Measurements from ENCODE around the gene GALNT17. TPM values are rescaled to one million over a fixed set of nuclear protein-coding genes. Genes with fewer than 3 reads are reported as not detected.

Gene GALNT17
- total RNA-seq, 5 donors from 2014 or later (not counting 1 experiment from before 2014, with no cell fraction given) = 0.09 to 0.20 TPM; not detected in 3

DNA sequence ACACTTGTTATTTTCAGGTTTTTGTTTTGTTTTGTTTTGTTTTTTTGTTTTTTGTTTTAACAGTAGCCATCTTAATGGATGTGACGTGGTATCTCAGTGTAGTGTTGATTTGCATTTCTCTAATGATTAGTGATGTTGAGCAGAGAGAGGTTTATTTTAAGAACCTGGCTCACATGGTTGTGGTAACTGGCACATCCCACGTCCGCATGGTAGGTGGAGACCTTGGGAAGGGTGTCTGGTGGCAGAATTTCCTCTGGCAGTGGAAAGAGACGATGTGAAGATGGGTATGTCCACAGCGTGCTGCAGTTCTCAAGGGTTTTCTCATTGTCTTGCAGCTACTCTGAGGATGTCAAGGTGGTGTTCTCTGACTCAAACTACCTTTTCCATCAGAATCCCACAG lies 252.2 kb downstream of the GALNT17 start:
- H3K4me1 Mint-ChIP-seq = no peaks in the 10 kb centered on the region
- ATAC-seq (replicated peaks in 1 of 4) = no peak
- H3K4me3 ChIP-seq (ENCODE audit: control insufficient read depth in 1 of 2, extremely low read depth in 1 of 2, low read length in 1 of 2) = no peak overlapping the region
- no peak overlapping the region for H3K4me3 Mint-ChIP-seq
- ChIA-PET CTCF (no interaction called here), POLR2A (no interaction called here)
- H3K4me1 ChIP-seq (ENCODE audit: control insufficient read depth in 1 of 2, extremely low read depth in 1 of 2, insufficient read depth in 2 of 2, low read length in 2 of 2) = no peaks in the 10 kb centered on the region
- peaks cover 11 to 27% (median 18%) of the 10 kb centered on the region in 3 donors for H3K9me3 Mint-ChIP-seq
- no peaks in the 10 kb centered on the region for H3K36me3 Mint-ChIP-seq
- H3K36me3 ChIP-seq (ENCODE audit: control insufficient read depth in 2 of 2, extremely low read depth in 1 of 2, insufficient read depth in 1 of 2, low read length in 1 of 2) = no peaks in the 10 kb centered on the region
- no peaks in the 10 kb centered on the region for H3K9me3 ChIP-seq
- no peaks in the 10 kb centered on the region for H3K27me3 ChIP-seq (replicated peaks in 1 of 2; ENCODE audit: control insufficient read depth in 2 of 2, extremely low read depth in 1 of 2, insufficient read depth in 2 of 2, low read length in 1 of 2)
- DNase-seq = no peak
- H3K27me3 Mint-ChIP-seq = no peaks in the 10 kb centered on the region
- H3K27ac ChIP-seq (ENCODE audit: low read length) = no peak overlapping the region
- WGBS (ENCODE audit: insufficient coverage) = 89% methylated on average over 4 of the region's 5 CpGs
- no peak overlapping the region for H3K27ac Mint-ChIP-seq

DNA sequence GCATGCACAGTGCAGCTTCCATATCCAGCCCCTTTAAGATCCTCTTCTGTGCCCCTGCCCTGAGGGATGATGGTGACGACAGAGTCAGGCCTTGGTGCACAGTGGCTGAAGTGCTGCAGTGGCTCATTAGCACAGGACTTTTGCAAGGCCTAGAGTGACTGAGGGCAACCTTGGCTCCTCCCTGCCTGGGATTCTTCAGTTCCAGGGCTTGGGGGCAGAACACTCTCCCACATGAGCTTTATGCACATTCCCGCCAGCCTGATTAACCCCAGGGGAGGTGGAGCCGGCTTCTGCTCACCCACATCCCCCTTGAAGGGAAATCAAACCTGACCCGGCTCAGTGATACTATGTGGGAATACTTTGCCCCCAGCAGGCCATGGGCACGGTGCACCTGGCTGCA lies 253.4 kb downstream of the GALNT17 start:
- Mint-ChIP-seq H3K4me1 (no peaks in the 10 kb centered on the region), H3K9me3 (peaks cover 9 to 17% (median 12%) of the 10 kb centered on the region in 3 donors), H3K36me3 (no peaks in the 10 kb centered on the region), H3K27me3 (no peaks in the 10 kb centered on the region), H3K27ac (no peak overlapping the region), H3K4me3 (no peak overlapping the region)
- ATAC-seq (replicated peaks in 1 of 4) (no peak), DNase-seq (no peak)
- Histone ChIP-seq H3K36me3 (ENCODE audit: control insufficient read depth in 2 of 2, extremely low read depth in 1 of 2, insufficient read depth in 1 of 2, low read length in 1 of 2) (no peaks in the 10 kb centered on the region), H3K27me3 (replicated peaks in 1 of 2; ENCODE audit: control insufficient read depth in 2 of 2, extremely low read depth in 1 of 2, insufficient read depth in 2 of 2, low read length in 1 of 2) (no peaks in the 10 kb centered on the region), H3K4me3 (ENCODE audit: control insufficient read depth in 1 of 2, extremely low read depth in 1 of 2, low read length in 1 of 2) (no peak overlapping the region), H3K4me1 (ENCODE audit: control insufficient read depth in 1 of 2, extremely low read depth in 1 of 2, insufficient read depth in 2 of 2, low read length in 2 of 2) (no peaks in the 10 kb centered on the region), H3K9me3 (no peaks in the 10 kb centered on the region), H3K27ac (ENCODE audit: low read length) (no peak overlapping the region)
- ChIA-PET CTCF (interaction anchor here in 1 of 2 donors (0.8 kb wide), 1 partner anchor 30 kb away, joined by 4 read pairs; no protein-coding TSS in a partner anchor), POLR2A (no interaction called here)
- 69% methylated on average over 4 of the region's 5 CpGs for WGBS (ENCODE audit: insufficient coverage)

DNA sequence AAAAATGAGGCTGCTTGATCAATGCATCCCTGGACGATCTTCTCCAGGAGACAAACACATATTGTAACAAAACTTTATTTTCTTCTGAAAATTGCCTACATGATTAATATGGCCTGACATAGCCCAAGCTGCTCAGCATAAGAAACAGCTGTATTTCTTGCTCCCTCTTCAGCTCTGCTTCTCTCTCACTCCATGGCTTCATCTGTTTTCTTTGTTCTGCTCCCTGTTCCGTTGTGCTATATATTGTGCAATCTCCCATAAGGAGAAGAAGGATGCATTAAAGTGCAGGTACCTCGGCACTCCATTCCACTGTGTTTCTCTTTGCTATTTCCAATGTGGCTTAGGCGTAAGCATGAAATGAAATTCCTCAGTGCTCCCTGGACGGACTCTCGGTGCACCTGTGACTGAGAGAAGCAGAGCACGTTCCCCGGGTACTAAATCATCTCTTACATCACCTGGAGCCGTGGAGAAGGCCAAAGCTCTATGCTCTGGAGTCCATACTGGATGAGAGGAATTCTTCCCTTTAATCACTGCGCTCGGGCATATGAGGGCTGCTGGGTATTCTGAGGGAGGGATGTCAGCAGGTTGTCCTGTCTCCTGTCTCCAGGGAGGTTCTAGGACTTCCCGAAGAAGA lies 254.3 kb downstream of the GALNT17 start:
- DNase-seq (no peak), ATAC-seq (replicated peaks in 1 of 4) (no peak)
- CTCF ChIA-PET = no interaction called here
- Histone ChIP-seq H3K36me3 (ENCODE audit: control insufficient read depth in 2 of 2, extremely low read depth in 1 of 2, insufficient read depth in 1 of 2, low read length in 1 of 2) (no peaks in the 10 kb centered on the region), H3K4me1 (ENCODE audit: control insufficient read depth in 1 of 2, extremely low read depth in 1 of 2, insufficient read depth in 2 of 2, low read length in 2 of 2) (no peaks in the 10 kb centered on the region), H3K27me3 (replicated peaks in 1 of 2; ENCODE audit: control insufficient read depth in 2 of 2, extremely low read depth in 1 of 2, insufficient read depth in 2 of 2, low read length in 1 of 2) (no peaks in the 10 kb centered on the region), H3K4me3 (ENCODE audit: control insufficient read depth in 1 of 2, extremely low read depth in 1 of 2, low read length in 1 of 2) (no peak overlapping the region), H3K27ac (ENCODE audit: low read length) (no peak overlapping the region), H3K9me3 (no peaks in the 10 kb centered on the region)
- Mint-ChIP-seq H3K4me3 (no peak overlapping the region), H3K9me3 (peaks cover 11 to 20% (median 13%) of the 10 kb centered on the region in 3 donors), H3K36me3 (no peaks in the 10 kb centered on the region), H3K27ac (no peak overlapping the region), H3K4me1 (no peaks in the 10 kb centered on the region), H3K27me3 (no peaks in the 10 kb centered on the region)
- 80% methylated on average over 3 of the region's 12 CpGs for WGBS (ENCODE audit: insufficient coverage)
- POLR2A ChIA-PET = no interaction called here

DNA sequence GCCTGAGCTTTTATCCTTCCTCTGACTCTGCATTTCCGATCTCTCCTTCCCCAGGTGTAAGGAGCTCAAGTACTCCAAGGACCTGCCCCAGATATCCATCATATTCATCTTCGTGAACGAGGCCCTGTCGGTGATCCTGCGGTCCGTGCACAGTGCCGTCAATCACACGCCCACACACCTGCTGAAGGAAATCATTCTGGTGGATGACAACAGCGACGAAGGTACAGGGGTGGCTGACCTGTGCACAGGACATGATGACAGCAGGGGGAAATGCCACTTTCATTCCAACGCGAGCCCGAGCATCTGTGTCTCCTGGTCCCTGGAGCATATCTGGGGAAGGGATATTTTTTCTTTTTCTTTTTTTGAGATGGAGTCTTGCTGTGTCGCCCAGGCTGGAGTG lies 256.2 kb downstream of the GALNT17 start:
- no peaks in the 10 kb centered on the region for H3K27me3 ChIP-seq (replicated peaks in 1 of 2; ENCODE audit: control insufficient read depth in 2 of 2, extremely low read depth in 1 of 2, insufficient read depth in 2 of 2, low read length in 1 of 2)
- H3K9me3 ChIP-seq = no peaks in the 10 kb centered on the region
- no peak overlapping the region for H3K4me3 ChIP-seq (ENCODE audit: control insufficient read depth in 1 of 2, extremely low read depth in 1 of 2, low read length in 1 of 2)
- Mint-ChIP-seq H3K4me1 (no peaks in the 10 kb centered on the region), H3K36me3 (no peaks in the 10 kb centered on the region), H3K27ac (no peak overlapping the region), H3K4me3 (no peak overlapping the region), H3K9me3 (peaks cover 13 to 20% (median 13%) of the 10 kb centered on the region in 3 donors), H3K27me3 (no peaks in the 10 kb centered on the region)
- WGBS (ENCODE audit: insufficient coverage) = 87% methylated on average over 12 of the region's 14 CpGs
- no peaks in the 10 kb centered on the region for H3K4me1 ChIP-seq (ENCODE audit: control insufficient read depth in 1 of 2, extremely low read depth in 1 of 2, insufficient read depth in 2 of 2, low read length in 2 of 2)
- POLR2A ChIA-PET = no interaction called here
- no peaks in the 10 kb centered on the region for H3K36me3 ChIP-seq (ENCODE audit: control insufficient read depth in 2 of 2, extremely low read depth in 1 of 2, insufficient read depth in 1 of 2, low read length in 1 of 2)
- DNase-seq = no peak
- ATAC-seq (replicated peaks in 1 of 4) = no peak
- CTCF ChIA-PET = no interaction called here
- no peak overlapping the region for H3K27ac ChIP-seq (ENCODE audit: low read length)

DNA sequence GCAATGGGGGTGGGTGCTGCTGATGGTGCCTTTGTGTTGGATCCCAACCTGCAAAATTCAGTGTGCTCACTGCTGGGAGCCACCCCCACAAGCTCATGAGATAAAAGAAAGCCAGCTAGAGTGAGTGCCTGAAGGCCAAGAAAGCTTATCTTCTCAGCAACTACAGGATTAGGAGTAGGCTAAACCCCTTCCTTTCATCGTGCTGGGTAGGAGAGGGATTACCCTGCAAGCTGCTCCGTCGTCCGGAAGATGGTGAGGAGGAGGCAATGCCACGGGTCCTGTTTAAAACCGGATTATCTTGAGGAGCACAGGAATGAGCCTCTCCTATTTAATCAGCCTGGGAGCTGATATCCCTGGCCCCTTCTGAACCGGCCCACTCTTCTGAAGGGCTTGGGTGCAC lies 258.0 kb downstream of the GALNT17 start:
- ChIA-PET POLR2A (no interaction called here), CTCF (no interaction called here)
- Histone ChIP-seq H3K4me3 (ENCODE audit: control insufficient read depth in 1 of 2, extremely low read depth in 1 of 2, low read length in 1 of 2) (no peak overlapping the region), H3K9me3 (no peaks in the 10 kb centered on the region), H3K27me3 (replicated peaks in 1 of 2; ENCODE audit: control insufficient read depth in 2 of 2, extremely low read depth in 1 of 2, insufficient read depth in 2 of 2, low read length in 1 of 2) (no peaks in the 10 kb centered on the region), H3K36me3 (ENCODE audit: control insufficient read depth in 2 of 2, extremely low read depth in 1 of 2, insufficient read depth in 1 of 2, low read length in 1 of 2) (no peaks in the 10 kb centered on the region), H3K4me1 (ENCODE audit: control insufficient read depth in 1 of 2, extremely low read depth in 1 of 2, insufficient read depth in 2 of 2, low read length in 2 of 2) (no peaks in the 10 kb centered on the region), H3K27ac (ENCODE audit: low read length) (no peak overlapping the region)
- Mint-ChIP-seq H3K36me3 (no peaks in the 10 kb centered on the region), H3K27me3 (no peaks in the 10 kb centered on the region), H3K27ac (no peak overlapping the region), H3K4me3 (no peak overlapping the region), H3K4me1 (no peaks in the 10 kb centered on the region), H3K9me3 (peaks cover 8 to 18% (median 13%) of the 10 kb centered on the region in 3 donors)
- WGBS (ENCODE audit: insufficient coverage) = 91% methylated on average over 4 of the region's 7 CpGs
- DNase-seq (no peak), ATAC-seq (replicated peaks in 1 of 4) (no peak)

DNA sequence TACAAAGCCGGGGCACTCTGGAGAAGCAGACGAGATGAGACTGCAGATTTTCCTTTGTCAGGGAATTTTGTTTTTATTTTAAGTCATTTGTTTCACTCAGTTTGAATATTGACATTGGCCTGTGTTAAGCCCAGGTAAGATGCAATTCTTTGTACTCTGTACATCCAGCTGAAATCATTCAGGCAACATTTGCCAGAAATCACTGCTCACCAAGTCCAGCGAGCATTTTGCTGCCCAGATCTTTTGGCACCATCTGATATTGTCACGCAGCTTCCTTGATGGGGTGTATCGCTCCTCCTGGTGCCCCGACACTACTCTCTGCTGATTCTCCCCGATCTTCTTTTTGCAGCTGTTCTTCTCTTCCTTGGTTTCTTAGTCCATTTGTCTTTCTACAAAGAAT lies 261.7 kb downstream of the GALNT17 start:
- CTCF ChIA-PET = no interaction called here
- H3K36me3 ChIP-seq (ENCODE audit: control insufficient read depth in 2 of 2, extremely low read depth in 1 of 2, insufficient read depth in 1 of 2, low read length in 1 of 2) = no peaks in the 10 kb centered on the region
- Mint-ChIP-seq H3K36me3 (no peaks in the 10 kb centered on the region), H3K4me3 (no peak overlapping the region), H3K9me3 (peaks cover 16 to 22% (median 19%) of the 10 kb centered on the region in 3 donors), H3K27me3 (no peaks in the 10 kb centered on the region), H3K4me1 (no peaks in the 10 kb centered on the region), H3K27ac (no peak overlapping the region)
- no peak for ATAC-seq (replicated peaks in 1 of 4)
- DNase-seq = no peak
- H3K4me3 ChIP-seq (ENCODE audit: control insufficient read depth in 1 of 2, extremely low read depth in 1 of 2, low read length in 1 of 2) = no peak overlapping the region
- no peaks in the 10 kb centered on the region for H3K4me1 ChIP-seq (ENCODE audit: control insufficient read depth in 1 of 2, extremely low read depth in 1 of 2, insufficient read depth in 2 of 2, low read length in 2 of 2)
- H3K27me3 ChIP-seq (replicated peaks in 1 of 2; ENCODE audit: control insufficient read depth in 2 of 2, extremely low read depth in 1 of 2, insufficient read depth in 2 of 2, low read length in 1 of 2) = no peaks in the 10 kb centered on the region
- H3K27ac ChIP-seq (ENCODE audit: low read length) = no peak overlapping the region
- WGBS (ENCODE audit: insufficient coverage) = 56% methylated on average over 2 of the region's 7 CpGs
- no peaks in the 10 kb centered on the region for H3K9me3 ChIP-seq
- POLR2A ChIA-PET = no interaction called here

DNA sequence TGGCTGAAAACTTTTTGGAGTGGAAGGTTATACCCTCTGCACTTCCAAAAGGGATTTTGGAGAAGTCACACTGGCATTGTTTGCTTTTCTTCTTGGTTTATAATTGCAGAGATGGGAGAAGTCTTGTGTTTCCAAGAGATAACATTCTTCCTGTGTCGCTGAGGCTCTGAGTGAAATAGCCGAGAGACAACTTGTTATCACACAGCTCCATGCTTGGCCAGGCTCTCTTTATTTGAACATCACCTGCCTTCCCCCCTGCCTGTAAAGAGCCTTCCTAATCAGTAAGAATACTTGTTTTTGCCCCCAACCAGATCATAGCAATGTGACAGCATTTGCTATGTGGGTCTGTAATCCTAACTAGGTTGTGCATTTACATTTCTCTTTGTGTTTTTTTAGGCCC lies 270.7 kb downstream of the GALNT17 start:
- H3K27me3 ChIP-seq (replicated peaks in 1 of 2; ENCODE audit: control insufficient read depth in 2 of 2, extremely low read depth in 1 of 2, insufficient read depth in 2 of 2, low read length in 1 of 2) = no peaks in the 10 kb centered on the region
- no peak overlapping the region for H3K4me3 Mint-ChIP-seq
- H3K9me3 ChIP-seq = no peaks in the 10 kb centered on the region
- no peak overlapping the region for H3K4me3 ChIP-seq (ENCODE audit: control insufficient read depth in 1 of 2, extremely low read depth in 1 of 2, low read length in 1 of 2)
- H3K27me3 Mint-ChIP-seq = no peaks in the 10 kb centered on the region
- no peaks in the 10 kb centered on the region for H3K36me3 Mint-ChIP-seq
- ATAC-seq (replicated peaks in 1 of 4) (no peak), DNase-seq (no peak)
- ChIA-PET POLR2A (no interaction called here), CTCF (no interaction called here)
- H3K4me1 Mint-ChIP-seq = no peaks in the 10 kb centered on the region
- H3K4me1 ChIP-seq (ENCODE audit: control insufficient read depth in 1 of 2, extremely low read depth in 1 of 2, insufficient read depth in 2 of 2, low read length in 2 of 2) = no peaks in the 10 kb centered on the region
- no peaks in the 10 kb centered on the region for H3K36me3 ChIP-seq (ENCODE audit: control insufficient read depth in 2 of 2, extremely low read depth in 1 of 2, insufficient read depth in 1 of 2, low read length in 1 of 2)
- WGBS (ENCODE audit: insufficient coverage) = no CpG with 5 or more reads among the region's 2 CpGs
- H3K9me3 Mint-ChIP-seq = peaks cover 4 to 16% (median 12%) of the 10 kb centered on the region in 3 donors
- H3K27ac ChIP-seq (ENCODE audit: low read length) = no peak overlapping the region
- no peak overlapping the region for H3K27ac Mint-ChIP-seq
